Measurements from ENCODE around the gene CHST11.
A peak's percentile ranks its signal among the peaks of the same experiment; 100 is the strongest.
"Not testable (repeated sequence)": the region's sequence is repeated elsewhere in the genome, so short reads cannot be mapped to it uniquely, and the experiment has no call there.

The CHST11 gene

GRCh38 chr12:104565606-104566243, 109.0 kb downstream of the CHST11 start:
- DNase-seq (ENCODE audit: low spot score) = no peak

GRCh38 chr12:104566244-104566993, 109.7 kb downstream of the CHST11 start:
- DNase-seq (ENCODE audit: low spot score) = no peak

GRCh38 chr12:104567832-104568486, 111.2 kb downstream of the CHST11 start:
- no peak for DNase-seq (ENCODE audit: low spot score)

- DNase-seq (ENCODE audit: low spot score) = no peak
Measured at GRCh38 chr12:104568487-104568868, 111.7 kb downstream of the CHST11 start.

GRCh38 chr12:104568935-104569334, 112.2 kb downstream of the CHST11 start:
- DNase-seq (ENCODE audit: low spot score) = no peak

GRCh38 chr12:104569346-104570173, 112.8 kb downstream of the CHST11 start:
- peak; percentile 52 for DNase-seq (ENCODE audit: low spot score)

GRCh38 chr12:104570174-104570907, 113.6 kb downstream of the CHST11 start:
- DNase-seq (ENCODE audit: low spot score) = no peak

- DNase-seq (ENCODE audit: low spot score) = no peak
Measured at GRCh38 chr12:104571328-104571727, 114.6 kb downstream of the CHST11 start.

GRCh38 chr12:104574353-104574752, 117.6 kb downstream of the CHST11 start:
- DNase-seq (ENCODE audit: low spot score) = not testable (repeated sequence)

GRCh38 chr12:104574758-104575157, 118.0 kb downstream of the CHST11 start:
- DNase-seq (ENCODE audit: low spot score) = not testable (repeated sequence)

- no peak for DNase-seq (ENCODE audit: low spot score)
Measured at GRCh38 chr12:104575442-104576186, 118.9 kb downstream of the CHST11 start.

GRCh38 chr12:104576187-104576778, 119.5 kb downstream of the CHST11 start:
- DNase-seq (ENCODE audit: low spot score) = no peak

- DNase-seq (ENCODE audit: low spot score) = no peak
Measured at GRCh38 chr12:104576980-104577580, 120.3 kb downstream of the CHST11 start.

GRCh38 chr12:104577581-104577981, 120.8 kb downstream of the CHST11 start:
- DNase-seq (ENCODE audit: low spot score) = no peak

GRCh38 chr12:104578453-104578852, 121.7 kb downstream of the CHST11 start:
- DNase-seq (ENCODE audit: low spot score) = no peak

GRCh38 chr12:104579718-104580495, 123.2 kb downstream of the CHST11 start:
- DNase-seq (ENCODE audit: low spot score) = no peak

- DNase-seq (ENCODE audit: low spot score) = no peak
Measured at GRCh38 chr12:104581005-104581570, 124.3 kb downstream of the CHST11 start.

- DNase-seq (ENCODE audit: low spot score) = no peak
Measured at GRCh38 chr12:104582739-104583138, 126.0 kb downstream of the CHST11 start.

- DNase-seq (ENCODE audit: low spot score) = no peak
Measured at GRCh38 chr12:104583301-104583700, 126.6 kb downstream of the CHST11 start.

Measured in CD4-positive, alpha-beta T cell treated with Interleukin-15 for 4 hours (primary cell).